H1 (cell line): ENCODE results near the gene GABRB2. TPM values are rescaled to one million over a fixed set of nuclear protein-coding genes. Genes with fewer than 3 reads are reported as not detected.

Source experiments
- polyA plus RNA-seq, 7 experiments: library from polyadenylated mRNA; depleted of rRNA in 3 of 7; stranded (reverse) in 5 of 7; unstranded in 2 of 7; fragments of >200 nt in 5 of 7; fragments of 200-250 nt in 2 of 7; gene quantifications; 1 replicate in 5 of 7; 2 replicates in 1 of 7; 4 replicates in 1 of 7; pipeline versions ENCODE4 v1.2.1 to v1.2.3, GENCODE V29; 2011 to 2013; ENCODE audit warnings: missing spikeins in 2 of 7, mixed read lengths in 2 of 7
- total RNA-seq: library from RNA; stranded (reverse); fragmentation: NEBNext Ultra II Directional; extraction: Animal tissue kit (Norgen Biotek cat#: 25700); gene quantifications from 2 replicates; pipeline ENCODE4 v1.2.1, GENCODE V29; 2021
- TF ChIP-seq, protein P1 (sequence below): IDR thresholded peaks from 2 replicates; pipeline ENCODE4 v1.6.1; 2011; ENCODE audit warnings: low read length, improper control_type of control experiment

GABRB2 gene
- total and polyA plus RNA-seq, 2 of the 8 experiments (the other 6 are each of a cell fraction or from before 2014, with no cell fraction given): 0.54 to 1.9 TPM

DNA sequence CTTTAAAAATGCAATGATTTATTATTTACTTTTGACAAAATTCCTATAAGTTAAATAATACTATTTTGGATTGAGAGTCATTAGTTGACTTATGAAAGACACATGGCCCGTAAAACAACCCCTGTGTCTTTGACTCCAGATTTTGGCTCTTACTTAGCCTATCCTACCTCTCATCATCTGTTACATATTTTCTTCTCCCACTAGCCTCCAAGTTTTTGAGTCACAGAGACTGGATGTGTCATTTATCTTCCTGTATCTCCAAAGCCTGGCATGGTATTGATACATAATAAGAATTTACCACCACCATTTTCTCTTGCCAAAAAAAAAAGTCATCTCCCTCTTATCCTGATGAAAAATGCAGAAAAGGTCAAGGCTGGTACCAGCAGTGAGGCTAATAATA, 99.9 kb downstream of the GABRB2 start (continued):
- TF ChIP-seq, protein P1, sequence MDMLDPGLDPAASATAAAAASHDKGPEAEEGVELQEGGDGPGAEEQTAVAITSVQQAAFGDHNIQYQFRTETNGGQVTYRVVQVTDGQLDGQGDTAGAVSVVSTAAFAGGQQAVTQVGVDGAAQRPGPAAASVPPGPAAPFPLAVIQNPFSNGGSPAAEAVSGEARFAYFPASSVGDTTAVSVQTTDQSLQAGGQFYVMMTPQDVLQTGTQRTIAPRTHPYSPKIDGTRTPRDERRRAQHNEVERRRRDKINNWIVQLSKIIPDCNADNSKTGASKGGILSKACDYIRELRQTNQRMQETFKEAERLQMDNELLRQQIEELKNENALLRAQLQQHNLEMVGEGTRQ: no peak
